Cardiac muscle cell (in vitro differentiated cells and primary cell): ENCODE data around the gene LRBA. TPM values are rescaled to one million over a fixed set of nuclear protein-coding genes. Genes with fewer than 3 reads are reported as not detected.
"Not testable (repeated sequence)": the region's sequence is repeated elsewhere in the genome, so short reads cannot be mapped to it uniquely, and the experiment has no call there.

ENCODE experiments used
- DNase-seq, 2 donors: peaks; one replicate each; pipeline versions ENCODE4 v3.0.0 to v3.0.0-alpha.2; 2010 to 2017; ENCODE audit warnings: low read depth in 1 of 2, low spot score in 1 of 2
- H3K27ac ChIP-seq: fragments of 200-600 bp; sonication (generic); 2 replicates; pipeline ENCODE4 v1.5.1; 2016
- H3K27me3 ChIP-seq: fragments of 200-600 bp; sonication (generic); 2 replicates; pipeline ENCODE4 v1.6.0; 2016; ENCODE audit warnings: control low read depth
- H3K36me3 ChIP-seq: fragments of 200-600 bp; sonication (generic); 2 replicates; pipeline ENCODE4 v1.5.1; 2016; ENCODE audit warnings: control low read depth
- H3K4me1 ChIP-seq: fragments of 200-600 bp; sonication (generic); 2 replicates; pipeline ENCODE4 v1.8.1; 2017; ENCODE audit warnings: low read depth, mild to moderate bottlenecking, mixed run types
- H3K4me3 ChIP-seq: fragments of 200-600 bp; sonication (generic); 2 replicates; pipeline ENCODE4 v1.5.1; 2016; ENCODE audit warnings: mild to moderate bottlenecking
- H3K9me3 ChIP-seq: fragments of 200-600 bp; sonication (generic); 2 replicates; pipeline ENCODE4 v1.5.1; 2017; ENCODE audit warnings: low read depth, mild to moderate bottlenecking, control low read depth
- CTCF ChIP-seq: IDR thresholded peaks from 2 replicates; pipeline ENCODE4 v1.5.1; 2012; ENCODE audit warnings: low read depth, mild to moderate bottlenecking, low read length
- polyA plus RNA-seq: library from polyadenylated mRNA; unstranded; fragments of >200 nt; fragmentation: Nextera tagmentation; extraction: Ambion mirVana; gene quantifications from 2 replicates; pipeline ENCODE4 v1.2.1, GENCODE V29; 2016
- total RNA-seq: library from RNA; depleted of rRNA; stranded (reverse); fragments of >200 nt; gene quantifications from 2 replicates; pipeline ENCODE4 v1.2.3, GENCODE V29; 2016

Gene LRBA
- total and polyA plus RNA-seq, 2 experiments from 2014 or later = 17.7 to 58.8 TPM

- Histone ChIP-seq H3K4me3 (no peak overlapping the region), H3K9me3 (no peaks in the 10 kb centered on the region), H3K36me3 (no peaks in the 10 kb centered on the region), H3K4me1 (no peaks in the 10 kb centered on the region), H3K27me3 (no peaks in the 10 kb centered on the region), H3K27ac (no peak overlapping the region)
- no peak for TF ChIP-seq CTCF
- no peak for DNase-seq
Measured at GRCh38 chr4:150973626-150974251, 41.3 kb downstream of the LRBA start.

- no peak for TF ChIP-seq CTCF
- no peak overlapping the region for H3K4me3 ChIP-seq
- H3K36me3 ChIP-seq = no peaks in the 10 kb centered on the region
- no peaks in the 10 kb centered on the region for H3K9me3 ChIP-seq
- DNase-seq = peak in 1 of 2 donors; percentile 2
- H3K27ac ChIP-seq = no peak overlapping the region
- H3K4me1 ChIP-seq = no peaks in the 10 kb centered on the region
- no peaks in the 10 kb centered on the region for H3K27me3 ChIP-seq
Measured at GRCh38 chr4:150972592-150972991, 42.5 kb downstream of the LRBA start.

- no peak for TF ChIP-seq CTCF
- H3K4me3 ChIP-seq = no peak overlapping the region
- H3K27me3 ChIP-seq = no peaks in the 10 kb centered on the region
- no peak overlapping the region for H3K27ac ChIP-seq
- no peaks in the 10 kb centered on the region for H3K36me3 ChIP-seq
- peak in 1 of 2 donors; percentile 2 for DNase-seq
- no peaks in the 10 kb centered on the region for H3K9me3 ChIP-seq
- no peaks in the 10 kb centered on the region for H3K4me1 ChIP-seq
Measured at GRCh38 chr4:150971901-150972300, 43.2 kb downstream of the LRBA start.

- no peaks in the 10 kb centered on the region for H3K4me1 ChIP-seq
- no peak overlapping the region for H3K4me3 ChIP-seq
- H3K27me3 ChIP-seq = no peaks in the 10 kb centered on the region
- DNase-seq = no peak
- no peaks in the 10 kb centered on the region for H3K36me3 ChIP-seq
- no peak overlapping the region for H3K27ac ChIP-seq
- TF ChIP-seq CTCF = no peak
- H3K9me3 ChIP-seq = no peaks in the 10 kb centered on the region
Measured at GRCh38 chr4:150970685-150971151, 44.4 kb downstream of the LRBA start.

GRCh38 chr4:150964754-150965153 lies 50.3 kb downstream of the LRBA start:
- no peak for DNase-seq
- Histone ChIP-seq H3K4me1 (peaks cover 5% of the 10 kb centered on the region), H3K27me3 (no peaks in the 10 kb centered on the region), H3K36me3 (no peaks in the 10 kb centered on the region), H3K9me3 (no peaks in the 10 kb centered on the region), H3K27ac (no peak overlapping the region), H3K4me3 (no peak overlapping the region)
- no peak for TF ChIP-seq CTCF

- not testable (repeated sequence) for H3K4me3 ChIP-seq, H3K36me3 ChIP-seq, H3K9me3 ChIP-seq, H3K27ac ChIP-seq, DNase-seq, H3K27me3 ChIP-seq, H3K4me1 ChIP-seq
Measured at GRCh38 chr4:150963602-150964345, 51.3 kb downstream of the LRBA start.
